ENCODE results near the gene CDH18.

Gene CDH18, protein sequence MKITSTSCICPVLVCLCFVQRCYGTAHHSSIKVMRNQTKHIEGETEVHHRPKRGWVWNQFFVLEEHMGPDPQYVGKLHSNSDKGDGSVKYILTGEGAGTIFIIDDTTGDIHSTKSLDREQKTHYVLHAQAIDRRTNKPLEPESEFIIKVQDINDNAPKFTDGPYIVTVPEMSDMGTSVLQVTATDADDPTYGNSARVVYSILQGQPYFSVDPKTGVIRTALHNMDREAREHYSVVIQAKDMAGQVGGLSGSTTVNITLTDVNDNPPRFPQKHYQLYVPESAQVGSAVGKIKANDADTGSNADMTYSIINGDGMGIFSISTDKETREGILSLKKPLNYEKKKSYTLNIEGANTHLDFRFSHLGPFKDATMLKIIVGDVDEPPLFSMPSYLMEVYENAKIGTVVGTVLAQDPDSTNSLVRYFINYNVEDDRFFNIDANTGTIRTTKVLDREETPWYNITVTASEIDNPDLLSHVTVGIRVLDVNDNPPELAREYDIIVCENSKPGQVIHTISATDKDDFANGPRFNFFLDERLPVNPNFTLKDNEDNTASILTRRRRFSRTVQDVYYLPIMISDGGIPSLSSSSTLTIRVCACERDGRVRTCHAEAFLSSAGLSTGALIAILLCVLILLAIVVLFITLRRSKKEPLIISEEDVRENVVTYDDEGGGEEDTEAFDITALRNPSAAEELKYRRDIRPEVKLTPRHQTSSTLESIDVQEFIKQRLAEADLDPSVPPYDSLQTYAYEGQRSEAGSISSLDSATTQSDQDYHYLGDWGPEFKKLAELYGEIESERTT

GRCh38 chr5:19987612-19988361 is at the start of gene CDH18:
CDH18 (minus strand) TSS chr5:19988200; CDS start chr5:19838986, 149,214 bp downstream.
- no peak for DNase-seq (ENCODE audit: low spot score)

GRCh38 chr5:20034717-20035116 is 46.7 kb upstream of the CDH18 start:
- DNase-seq (ENCODE audit: low spot score) = no peak

GRCh38 chr5:20033881-20034280 is 45.9 kb upstream of the CDH18 start:
- DNase-seq (ENCODE audit: low spot score) = no peak

- DNase-seq (ENCODE audit: low spot score) = no peak
Measured at GRCh38 chr5:20032896-20033295, 44.9 kb upstream of the CDH18 start.

DNA sequence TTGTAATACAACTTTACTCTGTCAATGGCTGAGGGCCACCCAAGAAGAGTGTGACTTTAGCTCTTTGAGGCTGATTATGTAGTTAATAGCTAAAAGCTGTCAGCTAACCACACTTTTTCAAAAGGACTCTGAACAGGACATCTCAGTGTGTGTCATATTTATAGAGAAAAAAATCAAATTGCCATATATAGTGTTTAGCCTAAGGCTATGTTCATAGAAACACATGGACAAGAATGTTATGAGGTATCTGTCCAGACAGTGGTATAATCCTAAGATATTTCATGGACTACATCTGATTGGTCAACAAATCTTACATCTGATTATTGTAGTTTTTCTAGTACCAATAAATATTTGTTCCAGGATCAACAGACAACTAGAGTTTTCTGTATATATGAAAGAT is 42.1 kb upstream of the CDH18 start:
- no peak for DNase-seq (ENCODE audit: low spot score)

DNA sequence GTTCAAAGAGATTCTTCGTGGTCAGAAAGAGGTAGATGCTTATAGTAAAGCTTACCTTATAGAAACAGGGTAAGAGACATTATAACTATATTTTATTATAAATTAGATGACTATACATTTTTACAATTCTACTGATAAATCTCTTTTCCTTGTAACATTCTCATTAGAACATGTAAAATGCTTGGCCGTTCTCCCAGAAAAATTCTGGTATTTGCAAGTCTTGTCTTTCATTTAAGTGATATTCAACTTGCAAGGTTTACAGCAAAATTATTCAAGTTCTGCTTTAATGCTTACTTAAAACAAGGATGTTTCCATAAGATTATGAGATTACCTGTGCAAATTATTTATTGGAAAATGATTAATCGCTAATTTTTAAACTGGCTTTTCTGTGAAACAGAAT is 41.3 kb upstream of the CDH18 start:
- no peak for DNase-seq (ENCODE audit: low spot score)

DNA sequence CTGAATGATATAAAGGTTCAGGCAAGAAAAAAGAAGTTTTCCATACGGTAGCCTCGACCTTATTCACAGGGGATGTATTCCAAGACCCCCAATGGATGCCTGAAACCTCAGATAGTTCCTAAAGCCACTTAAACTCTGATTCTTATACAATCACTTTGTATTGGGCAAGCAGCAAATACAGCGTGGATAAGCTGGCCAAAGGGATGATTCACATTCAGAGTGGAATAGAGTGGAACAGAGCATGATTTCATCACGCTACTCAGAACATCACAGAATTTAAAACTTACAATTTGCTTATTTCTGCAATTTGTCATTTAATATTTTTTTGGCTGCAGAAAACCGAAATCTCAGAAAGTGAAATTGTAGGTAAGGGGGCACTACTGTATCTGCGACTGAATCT is 40.5 kb upstream of the CDH18 start:
- DNase-seq (ENCODE audit: low spot score) = no peak

DNA sequence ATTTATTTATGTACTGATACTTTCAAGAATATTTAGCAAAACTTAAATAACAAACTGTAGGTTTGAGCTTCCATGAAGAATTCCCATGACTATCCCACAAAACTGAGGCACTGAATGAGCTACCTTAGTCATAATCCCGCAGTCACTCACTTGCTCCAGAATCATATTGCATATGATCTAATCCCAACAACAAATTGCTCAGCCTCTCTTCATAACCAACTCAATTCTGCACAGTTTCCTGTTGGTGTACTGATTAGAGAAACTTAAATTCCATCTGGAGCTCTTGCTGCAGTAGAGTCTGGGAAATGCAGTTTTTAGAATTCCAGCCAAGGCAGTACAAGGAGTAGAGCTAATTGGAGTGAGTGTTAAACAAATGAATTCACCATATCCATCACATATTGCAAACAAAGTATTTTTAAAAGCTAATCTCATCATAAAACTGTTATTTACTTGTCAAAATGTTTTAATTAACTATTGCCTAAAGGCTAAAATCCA is 35.7 kb upstream of the CDH18 start:
- DNase-seq (ENCODE audit: low spot score) = no peak

DNA sequence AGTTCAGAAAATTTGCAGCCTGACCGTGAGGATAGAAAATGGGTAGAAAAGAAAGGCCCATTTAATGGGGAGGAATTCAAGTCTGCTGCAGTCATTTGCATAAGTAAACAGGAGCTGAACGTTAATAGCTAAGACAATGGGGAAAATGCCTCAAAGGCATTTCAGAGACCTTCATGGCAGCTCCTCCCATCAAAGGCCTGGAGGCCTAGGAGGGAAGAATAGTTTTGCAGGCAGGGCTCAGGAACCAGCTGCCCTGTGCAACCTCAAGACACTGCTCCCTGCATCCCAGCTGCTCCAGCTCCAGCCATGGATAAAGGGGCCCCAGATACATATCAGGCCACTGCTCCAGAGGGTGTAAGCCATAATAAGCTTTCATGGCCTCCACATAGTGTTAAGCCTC is 32.2 kb upstream of the CDH18 start:
- DNase-seq (ENCODE audit: low spot score) = no peak

DNA sequence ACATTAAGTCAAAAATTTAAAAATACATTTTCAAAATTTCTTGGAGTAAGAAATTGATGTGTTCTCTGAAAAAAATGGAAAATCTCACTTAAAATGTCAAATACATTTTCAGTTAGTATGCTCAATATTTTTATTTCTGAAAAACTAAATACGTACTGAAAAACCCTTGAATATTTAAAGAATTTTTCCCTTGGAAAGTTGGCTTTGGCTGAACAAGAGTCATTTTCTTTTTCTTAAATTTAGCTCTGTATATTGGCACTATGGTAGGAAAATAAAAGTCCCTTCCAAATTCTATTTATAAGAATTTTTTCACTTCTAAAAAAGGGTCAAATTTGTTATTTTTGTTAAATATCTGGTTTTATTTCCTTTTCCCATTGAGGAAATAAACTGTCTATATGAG is 29.0 kb upstream of the CDH18 start:
- DNase-seq (ENCODE audit: low spot score) = no peak

DNA sequence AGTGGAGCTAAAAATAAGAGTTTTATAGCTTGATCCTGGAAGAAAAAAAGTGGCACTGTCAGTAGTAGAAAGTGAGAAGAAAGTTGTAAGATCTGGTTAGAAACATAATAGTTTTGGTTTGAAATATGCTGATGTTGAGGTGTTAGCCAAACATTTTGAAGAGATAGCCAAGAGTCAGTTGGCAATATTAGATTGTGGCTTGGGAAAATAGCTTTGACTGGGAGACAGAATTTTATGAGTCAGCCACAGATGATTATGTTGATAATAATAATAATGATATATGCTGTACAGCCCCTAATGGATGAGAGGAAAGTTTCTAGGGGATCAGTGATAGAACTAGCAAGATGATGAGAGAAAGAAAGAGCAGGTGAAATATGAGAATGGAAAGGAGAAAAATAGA is 12.4 kb upstream of the CDH18 start:
- DNase-seq (ENCODE audit: low spot score) = no peak

DNA sequence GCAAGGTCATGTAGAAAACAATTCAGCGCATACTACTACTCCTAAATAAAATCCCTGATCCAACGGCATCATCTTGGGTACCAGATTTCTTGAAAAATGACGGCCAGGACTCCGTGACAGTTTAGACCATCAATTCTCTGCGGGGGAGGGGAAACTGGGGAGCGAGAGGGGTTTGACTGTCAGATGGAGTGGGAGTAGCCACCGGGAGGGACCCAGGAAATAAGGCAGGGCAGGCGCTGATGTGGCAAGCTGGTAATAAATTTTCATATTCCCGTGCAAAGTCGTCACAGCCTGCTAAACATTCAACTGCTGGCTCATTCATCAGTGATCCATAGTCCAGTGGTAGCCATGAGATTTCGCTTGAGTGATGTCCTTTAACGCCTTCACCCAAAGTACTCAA is 457 bp upstream of the CDH18 start:
- DNase-seq (ENCODE audit: low spot score) = no peak

DNA sequence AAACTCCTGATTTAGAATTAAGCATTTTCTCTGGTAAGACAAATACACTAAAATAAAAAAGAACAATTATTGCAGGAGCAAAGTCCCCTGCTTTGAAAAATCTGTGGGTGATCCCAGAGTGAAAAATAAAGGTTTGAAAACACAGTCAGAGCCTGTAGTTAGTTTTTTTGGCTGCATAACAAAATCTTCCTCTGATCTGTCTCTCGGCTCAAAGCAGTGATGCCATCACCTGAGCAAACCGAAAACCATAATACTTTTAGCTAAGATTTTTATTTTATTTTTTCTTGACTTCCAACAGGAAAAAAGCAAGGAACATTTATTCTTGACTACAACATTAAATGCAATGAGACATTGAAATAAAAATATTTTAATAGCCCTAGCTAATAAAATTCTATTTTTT is 1.2 kb downstream of the CDH18 start:
- no peak for DNase-seq (ENCODE audit: low spot score)

GRCh38 chr5:19986031-19986619 is 1.9 kb downstream of the CDH18 start:
- no peak for DNase-seq (ENCODE audit: low spot score)

DNA sequence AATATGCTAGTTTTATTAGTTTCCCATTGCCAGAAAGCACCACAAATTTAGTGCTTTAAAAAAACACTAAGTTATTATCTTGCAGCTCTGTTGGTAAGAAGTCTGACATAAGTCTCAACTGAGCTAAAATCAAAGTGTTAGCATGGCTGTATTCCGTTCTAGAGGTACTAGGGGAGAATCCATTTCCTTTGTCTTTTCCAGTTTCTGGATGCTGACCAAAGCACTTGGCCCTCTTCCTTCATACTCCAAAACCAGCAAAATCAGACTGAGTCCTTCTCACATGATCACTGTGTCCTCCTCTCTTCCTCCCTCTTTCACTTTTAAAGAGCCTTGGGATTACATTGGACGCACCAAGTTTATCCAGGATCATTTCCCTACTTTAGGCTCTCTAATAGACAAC is 9.5 kb downstream of the CDH18 start:
- DNase-seq (ENCODE audit: low spot score) = no peak

DNA sequence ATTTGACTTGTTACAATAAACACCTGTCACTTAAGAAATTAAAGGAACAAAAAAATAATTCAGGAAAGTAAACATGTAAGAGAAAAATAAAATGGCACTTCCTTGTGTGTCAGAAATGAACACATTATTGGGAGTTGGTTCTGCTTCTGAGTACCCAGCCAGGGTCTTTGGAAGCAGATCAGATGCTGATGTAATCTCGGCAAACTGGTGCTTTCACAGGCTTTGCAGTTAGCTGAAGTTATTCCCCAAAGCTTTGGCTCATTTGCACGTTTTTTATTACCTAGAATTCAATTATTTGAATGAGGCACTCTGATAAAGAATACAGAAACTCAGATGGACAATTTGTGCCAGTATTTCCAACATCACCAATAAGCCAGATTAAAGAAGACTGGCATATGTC is 10.9 kb downstream of the CDH18 start:
- no peak for DNase-seq (ENCODE audit: low spot score)

DNA sequence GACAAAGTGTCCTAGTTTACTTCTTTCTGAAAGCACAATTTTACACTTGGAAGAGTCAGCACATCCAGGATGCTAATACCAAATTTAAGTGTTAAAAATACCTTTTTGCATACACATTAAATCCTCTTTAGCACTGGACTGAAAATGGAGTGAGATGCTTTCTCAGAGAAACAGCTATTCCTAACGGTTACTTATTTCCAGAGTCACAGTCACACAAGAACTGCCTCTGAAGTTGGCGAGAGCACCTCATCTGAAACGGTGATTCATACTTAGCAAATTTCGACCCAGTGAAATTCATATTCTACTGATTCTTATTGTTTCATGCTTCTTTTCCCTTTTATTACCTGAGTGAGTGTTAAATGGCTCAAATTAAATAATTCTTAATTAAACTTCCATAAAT is 12.2 kb downstream of the CDH18 start:
- no peak for DNase-seq (ENCODE audit: low spot score)

DNA sequence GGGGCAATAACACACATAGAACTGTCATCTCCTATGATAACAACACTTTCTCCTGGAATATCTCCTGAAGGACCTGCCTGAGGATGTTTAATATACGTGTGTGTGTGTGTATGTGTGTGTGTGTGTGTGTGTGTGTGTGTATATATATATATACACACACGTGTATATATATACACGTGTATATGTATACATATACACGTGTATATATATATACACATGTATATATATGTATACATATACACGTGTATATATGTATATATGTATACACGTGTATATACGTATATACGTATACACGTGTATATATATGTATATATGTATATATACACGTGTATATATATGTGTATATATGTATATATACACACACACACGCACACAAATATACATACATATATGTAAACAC is 27.5 kb downstream of the CDH18 start:
- no peak for DNase-seq (ENCODE audit: low spot score)

GRCh38 chr5:19959830-19960384 is 28.1 kb downstream of the CDH18 start:
- DNase-seq (ENCODE audit: low spot score) = no peak

GRCh38 chr5:19950897-19951296 is 37.1 kb downstream of the CDH18 start:
- no peak for DNase-seq (ENCODE audit: low spot score)

DNA sequence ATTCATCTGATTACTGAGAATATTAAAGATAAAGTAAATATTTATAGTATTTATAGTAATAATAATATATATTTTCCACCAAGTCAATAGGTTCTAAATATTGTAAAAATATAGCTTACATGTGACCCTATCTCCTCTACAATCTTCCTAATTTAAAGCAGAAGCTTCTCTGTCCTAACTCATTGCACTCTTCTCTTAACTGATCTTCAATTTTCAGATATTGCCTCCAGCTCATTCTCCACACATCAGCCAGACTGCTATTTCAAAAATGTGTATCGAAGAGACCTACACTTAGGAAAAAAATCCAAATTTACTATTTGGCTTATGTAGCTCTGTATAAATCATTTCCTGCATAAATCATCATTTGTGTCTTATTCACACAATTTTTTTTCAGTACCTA is 47.8 kb downstream of the CDH18 start:
- DNase-seq (ENCODE audit: low spot score) = no peak

DNA sequence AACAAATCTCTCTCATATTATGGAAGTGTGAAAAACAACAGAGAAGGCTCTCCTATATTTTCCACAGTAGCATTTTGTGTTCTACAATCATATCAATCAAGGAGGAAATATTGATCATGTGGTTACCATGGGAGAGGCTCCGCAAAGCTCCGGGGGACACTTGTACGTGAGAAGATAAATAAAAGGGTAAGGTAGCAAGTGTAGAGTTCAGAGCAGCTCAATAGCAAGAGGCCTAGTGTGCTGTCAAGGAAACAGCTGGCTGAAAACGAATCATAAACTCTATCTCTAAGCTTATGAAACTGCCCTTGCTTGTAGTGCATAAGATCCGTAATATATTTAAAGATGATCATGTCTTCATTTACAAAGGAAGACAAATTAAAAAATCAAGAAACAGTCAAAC is 57.5 kb downstream of the CDH18 start:
- DNase-seq (ENCODE audit: low spot score) = no peak

All from HuH-7.5 (cell line).